Stomach (tissue), 9 donors: ENCODE data around the gene STARD3. TPM values are rescaled to one million over a fixed set of nuclear protein-coding genes. Genes with fewer than 3 reads are reported as not detected.
A peak's percentile ranks its signal among the peaks of the same experiment; 100 is the strongest.

Source experiments
- DNase-seq, 2 donors: peaks; one replicate each; pipeline versions ENCODE4 v3.0.0 to v3.0.0-alpha.2; 2013 to 2019
- H3K27ac ChIP-seq, 5 donors: fragments of 200-600 bp in 4 of 5; sonication (generic) in 4 of 5; one replicate each; pipeline ENCODE4 v1.5.1; 2013 to 2019; ENCODE audit warnings: mild to moderate bottlenecking in 1 of 5, moderate library complexity in 1 of 5
- H3K27me3 ChIP-seq, 3 donors: fragments of 200-600 bp; sonication (generic); one replicate each; pipeline ENCODE4 v1.5.1; 2017 to 2019; ENCODE audit warnings: mixed run types in 1 of 3
- H3K36me3 ChIP-seq, 4 donors: fragments of 200-600 bp; sonication (generic); 1 replicate in 3 of 4; 2 replicates in 1 of 4; pipeline ENCODE4 v1.5.1; 2016 to 2019
- H3K4me1 ChIP-seq, 4 donors: fragments of 200-600 bp; sonication (generic); one replicate each; pipeline ENCODE4 v1.5.1; 2016 to 2019
- H3K4me3 ChIP-seq, 4 donors: fragments of 200-600 bp; sonication (generic) in 3 of 4; one replicate each; pipeline ENCODE4 v1.5.1; 2016 to 2019; ENCODE audit warnings: mild to moderate bottlenecking in 1 of 4
- H3K9me3 ChIP-seq, 4 donors: fragments of 200-600 bp; sonication (generic); one replicate each; pipeline ENCODE4 v1.5.1; 2016 to 2019
- CTCF ChIP-seq, 7 experiments: fragments of 450-650 bp in 4 of 7; fragments of 200-600 bp in 3 of 7; sonication (generic) in 3 of 7; IDR thresholded peaks; one replicate each; pipeline ENCODE4 v1.5.1; 2016 to 2019; ENCODE audit warnings: antibody characterized with exemption in 7 of 7, control low read depth in 2 of 7, mild to moderate bottlenecking in 1 of 7
- EP300 ChIP-seq: sonication (generic); formaldehyde crosslinking; IDR thresholded peaks from one replicate; pipeline ENCODE4 v1.6.1; 2017; ENCODE audit warnings: antibody characterized with exemption
- POLR2A ChIP-seq, 4 donors: fragments of 450-650 bp; IDR thresholded peaks; one replicate each; pipeline ENCODE4 v1.6.1; 2016; ENCODE audit warnings: antibody characterized with exemption in 4 of 4, control low read depth in 2 of 4, mild to moderate bottlenecking in 1 of 4, moderate library complexity in 1 of 4
- POLR2AphosphoS5 ChIP-seq, 3 donors: sonication (generic); formaldehyde crosslinking; IDR thresholded peaks; one replicate each; pipeline ENCODE4 v1.6.1; 2016; ENCODE audit warnings: antibody characterized with exemption in 3 of 3
- WGBS, 5 donors: extraction: QIAGEN DNeasy Blood & Tissue Kit in 3 of 5; methylation state at CpG; one replicate each; pipeline versions ENCODE4 v1.1.5 to v1.1.7; 2013 to 2018; 5-methylcytosine and 5-hydroxymethylcytosine counted together
- intact Hi-C: fragments of 100-400 bp; cut with DNase I; formaldehyde crosslinking; loops from one replicate; pipeline ENCODE4 v1.15.1; 2023; ENCODE audit warnings: low total_unique reads
- polyA plus RNA-seq, 3 donors: library from polyadenylated mRNA; stranded (reverse); fragments of 200-250 nt; gene quantifications; one replicate each; pipeline ENCODE4 v1.2.3, GENCODE V29; 2013
- total RNA-seq, 5 donors: library from RNA; depleted of rRNA; stranded (reverse); fragments of >200 nt; gene quantifications; one replicate each; pipeline versions ENCODE4 v1.1.0 to v1.2.3, GENCODE V29; 2014 to 2016
- donor health status: healthy with polysubstance abuse.
- donor health status: Bipolar disorder and iron deficiency.
- donor health status: healthy.

STARD3 gene
- total and polyA plus RNA-seq, 8 donors, result 26.4 to 1,091 (median 52.0) TPM

- intact Hi-C loops, result no loop called here
- Histone ChIP-seq H3K9me3 (no peaks in the 10 kb centered on the region), H3K4me1 (peaks cover 18 to 44% (median 28%) of the 10 kb centered on the region in 4 donors), H3K4me3 (no peak overlapping the region), H3K27me3 (no peaks in the 10 kb centered on the region), H3K36me3 (peaks cover 5 to 53% (median 45%) of the 10 kb centered on the region in 4 donors), H3K27ac (peak overlapping the region in 3 of 5 donors; percentile 35 to 52 (median 36))
- 58 to 67% (median 65%) methylated on average over 14 of the region's 14 CpGs for WGBS, 5 donors
- TF ChIP-seq POLR2A (IDR thresholded peaks at IDR 0.05) (no peak), CTCF (IDR thresholded peaks at IDR 0.05) (peak in 4 of 7 experiments; percentile 42 to 82 (median 70))
- DNase-seq, result peak; percentile 75 to 76
Measured at GRCh38 chr17:39653662-39654331, 16.9 kb downstream of the STARD3 start.

DNA sequence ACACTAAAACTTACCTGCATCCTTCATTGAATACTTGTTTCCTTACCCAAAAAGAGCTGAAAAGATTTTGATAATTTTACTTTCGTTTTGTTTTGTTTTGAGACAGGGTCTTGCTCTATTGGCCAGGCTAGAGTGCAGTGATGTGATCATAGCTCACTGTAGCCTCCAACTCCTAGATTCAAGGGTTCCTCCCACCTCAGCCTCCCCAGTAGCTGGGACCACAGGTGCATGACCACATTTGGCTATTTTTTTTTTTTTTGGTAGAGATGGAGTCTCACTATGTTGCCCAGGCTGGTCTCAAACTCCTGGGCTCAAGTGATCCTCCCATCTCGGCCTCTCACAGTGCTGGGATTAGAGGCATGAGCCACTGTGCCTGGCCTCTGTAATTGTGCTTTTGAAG is 18.2 kb downstream of the STARD3 start:
- intact Hi-C loops, result no loop called here
- TF ChIP-seq CTCF (IDR thresholded peaks at IDR 0.05), result no peak
- no peak for TF ChIP-seq POLR2AphosphoS5 (IDR thresholded peaks at IDR 0.05)
- no peak for TF ChIP-seq EP300
- no peak for TF ChIP-seq POLR2A (IDR thresholded peaks at IDR 0.05)
- Histone ChIP-seq H3K4me3 (no peak overlapping the region), H3K27me3 (no peaks in the 10 kb centered on the region), H3K9me3 (no peaks in the 10 kb centered on the region), H3K36me3 (peaks cover 6 to 64% (median 57%) of the 10 kb centered on the region in 4 donors), H3K4me1 (peaks cover 18 to 48% (median 32%) of the 10 kb centered on the region in 4 donors), H3K27ac (no peak overlapping the region)
- WGBS, 5 donors, result 86 to 94% (median 93%) methylated on average over 2 of the region's 2 CpGs
- no peak for DNase-seq

GRCh38 chr17:39658346-39658745 is 21.4 kb downstream of the STARD3 start:
- Histone ChIP-seq H3K4me3 (no peak overlapping the region), H3K27ac (peak overlapping the region in 1 of 5 donors; percentile 14), H3K9me3 (no peaks in the 10 kb centered on the region), H3K36me3 (peaks cover 21 to 92% (median 83%) of the 10 kb centered on the region in 4 donors), H3K27me3 (no peaks in the 10 kb centered on the region), H3K4me1 (peaks cover 30 to 52% (median 43%) of the 10 kb centered on the region in 4 donors)
- TF ChIP-seq POLR2A (IDR thresholded peaks at IDR 0.05) (no peak), POLR2AphosphoS5 (IDR thresholded peaks at IDR 0.05) (no peak), CTCF (IDR thresholded peaks at IDR 0.05) (no peak), EP300 (no peak)
- intact Hi-C loops, result no loop called here
- no peak for DNase-seq
- 95 to 97% (median 96%) methylated on average over 7 to 11 of the region's 11 CpGs for WGBS, 5 donors

DNA sequence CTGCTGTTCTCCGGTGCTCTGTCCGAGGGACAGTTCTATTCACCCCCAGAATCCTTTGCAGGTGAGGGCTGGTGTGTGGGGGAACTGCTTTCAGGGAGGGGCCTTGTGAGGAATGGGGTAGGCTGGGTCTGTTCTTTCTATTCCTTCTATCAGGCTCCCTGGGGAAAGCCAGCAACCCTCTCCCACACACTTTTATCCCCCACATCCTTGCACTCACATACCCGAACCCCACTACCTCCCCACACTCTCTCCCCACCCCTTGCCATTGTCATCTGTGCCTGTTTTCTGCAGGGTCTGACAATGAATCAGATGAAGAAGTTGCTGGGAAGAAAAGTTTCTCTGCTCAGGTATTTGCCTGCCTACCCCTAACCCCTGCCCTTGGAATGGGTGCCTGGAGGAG is 21.8 kb downstream of the STARD3 start:
- Histone ChIP-seq H3K36me3 (peaks cover 21 to 92% (median 83%) of the 10 kb centered on the region in 4 donors), H3K27me3 (no peaks in the 10 kb centered on the region), H3K4me1 (peaks cover 31 to 52% (median 44%) of the 10 kb centered on the region in 4 donors), H3K9me3 (no peaks in the 10 kb centered on the region), H3K4me3 (no peak overlapping the region), H3K27ac (peak overlapping the region in 3 of 5 donors; percentile 55 to 82 (median 79))
- WGBS, 5 donors, result 82 to 96% (median 91%) methylated on average over 2 to 3 of the region's 3 CpGs
- DNase-seq, result no peak
- TF ChIP-seq CTCF (IDR thresholded peaks at IDR 0.05), result no peak
- no peak for TF ChIP-seq POLR2AphosphoS5 (IDR thresholded peaks at IDR 0.05)
- TF ChIP-seq POLR2A (IDR thresholded peaks at IDR 0.05), result no peak
- TF ChIP-seq EP300, result no peak
- intact Hi-C loops, result no loop called here
